NCI-H510A treated with DMSO at 0.1 percent for 48 hours (cell line): ENCODE results near the gene UBE2S.
"Not testable (repeated sequence)": the region's sequence is repeated elsewhere in the genome, so short reads cannot be mapped to it uniquely, and the experiment has no call there.

Source experiments
- DNase-seq: peaks from one replicate; lab custom pipeline; 2025; lab: John Stamatoyannopoulos, UW

The UBE2S gene

DNA sequence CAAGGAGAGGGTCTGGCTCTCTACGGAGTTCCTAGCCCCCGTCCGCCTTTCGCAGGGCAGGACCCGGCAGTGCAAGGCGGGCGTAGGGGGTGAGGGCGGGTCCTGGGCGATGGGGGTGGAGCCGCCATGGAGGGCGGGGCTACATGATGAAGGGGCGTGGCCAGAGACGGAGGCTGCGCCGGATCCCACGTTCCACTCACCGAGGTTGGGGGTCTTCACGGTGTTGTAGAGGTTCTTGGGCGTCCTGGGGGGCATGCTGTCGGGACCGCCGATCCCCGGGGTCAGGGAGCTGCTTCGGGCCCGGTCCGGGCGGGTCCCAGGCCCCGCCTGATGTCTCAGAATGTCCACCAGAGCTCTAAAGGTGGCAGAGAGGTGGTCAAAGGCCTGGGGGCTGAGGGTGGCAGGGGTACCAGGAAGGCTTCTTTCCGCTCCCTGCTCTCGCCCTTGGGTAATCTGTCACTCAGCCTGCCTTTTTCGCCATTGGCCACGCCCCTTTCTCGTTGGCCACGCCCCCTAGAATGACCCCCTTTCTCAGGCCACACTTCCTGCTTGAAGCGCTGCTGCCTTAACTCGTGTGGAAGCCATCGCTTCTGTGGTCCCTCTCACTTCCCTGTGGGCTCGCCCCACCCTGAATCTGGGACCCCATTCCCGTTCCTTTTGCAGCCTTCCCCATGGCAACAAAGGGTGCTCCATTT lies 33.0 kb upstream of the UBE2S start:
- DNase-seq = no peak

DNA sequence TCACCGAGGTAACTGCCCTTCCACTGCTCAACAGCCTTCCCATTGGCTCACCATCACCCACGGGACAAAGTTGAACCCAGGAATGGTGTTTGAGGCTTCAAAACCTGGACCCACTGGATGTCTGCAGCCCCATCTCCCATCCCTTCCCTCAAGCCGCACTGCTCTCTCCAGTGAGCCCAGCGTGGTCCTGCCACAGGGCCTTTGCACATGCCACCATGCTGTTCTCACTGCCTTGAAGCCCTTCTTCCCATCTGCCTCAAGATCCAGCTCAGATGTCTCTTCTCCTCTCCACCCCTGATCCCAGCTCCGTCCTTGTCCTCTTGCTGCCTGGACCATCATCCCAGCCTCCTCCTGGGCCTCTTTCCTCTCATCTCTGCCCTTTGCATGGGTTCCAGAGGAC lies 31.5 kb upstream of the UBE2S start:
- no peak for DNase-seq

DNA sequence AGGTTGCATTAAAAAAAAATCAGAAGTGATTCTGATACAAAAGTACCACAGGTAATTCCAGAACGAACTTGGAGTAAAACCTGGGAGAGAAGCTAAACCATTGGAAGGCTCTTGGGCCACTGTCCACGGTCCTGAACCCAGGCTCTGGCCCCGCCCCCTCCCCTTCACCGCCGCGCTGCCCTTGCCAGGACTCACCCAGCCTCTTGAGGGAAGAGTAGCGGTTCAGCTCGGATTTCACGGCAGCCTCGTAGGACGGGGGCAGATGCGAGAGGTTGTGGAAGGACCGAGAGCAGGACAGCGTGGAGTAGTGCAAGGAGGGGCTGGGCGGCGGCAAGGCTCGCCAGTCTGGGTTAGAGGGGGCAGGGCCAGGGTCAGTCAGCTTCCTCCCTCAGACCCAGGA lies 29.8 kb upstream of the UBE2S start:
- DNase-seq = peak; percentile 43

DNA sequence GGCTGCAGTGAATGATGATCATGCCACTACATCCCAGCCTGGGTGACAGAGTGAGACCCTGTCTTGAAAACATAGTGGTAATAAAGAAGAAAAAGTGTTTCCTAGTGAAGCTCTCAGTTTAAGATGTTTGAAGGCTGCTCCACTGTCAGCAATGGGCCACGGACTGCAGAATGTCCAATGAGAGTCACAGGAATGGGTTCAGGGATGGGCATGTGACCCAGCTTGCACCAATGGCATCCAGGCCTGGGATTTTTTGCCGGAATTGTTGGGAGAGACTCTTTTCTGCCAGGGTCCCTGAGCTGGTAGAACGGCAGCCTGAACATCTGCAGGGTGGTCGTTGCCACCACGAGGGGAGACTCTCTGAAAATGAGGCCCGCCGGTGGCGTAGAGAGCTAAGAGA lies 29.3 kb upstream of the UBE2S start:
- DNase-seq = no peak

DNA sequence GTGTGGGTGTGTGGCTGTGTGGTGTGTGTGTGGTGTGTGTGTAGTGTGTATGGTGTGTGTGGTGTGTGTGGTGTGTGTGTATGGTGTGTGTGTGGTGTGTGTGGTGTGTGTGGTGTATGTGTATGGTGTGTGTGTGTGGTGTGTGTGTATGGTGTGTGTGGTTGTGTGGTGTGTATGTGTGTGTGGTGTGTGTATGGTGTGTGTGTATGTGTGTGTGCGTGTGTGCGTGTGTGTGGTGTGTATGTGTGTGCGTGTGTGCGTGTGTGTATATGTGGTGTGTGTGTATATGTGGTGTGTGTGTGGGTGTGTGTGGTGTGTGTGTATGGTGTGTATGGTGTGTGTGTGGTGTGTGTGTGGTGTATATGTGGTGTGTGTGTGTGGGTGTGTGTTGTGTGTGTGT lies 27.4 kb upstream of the UBE2S start:
- no peak for DNase-seq

DNA sequence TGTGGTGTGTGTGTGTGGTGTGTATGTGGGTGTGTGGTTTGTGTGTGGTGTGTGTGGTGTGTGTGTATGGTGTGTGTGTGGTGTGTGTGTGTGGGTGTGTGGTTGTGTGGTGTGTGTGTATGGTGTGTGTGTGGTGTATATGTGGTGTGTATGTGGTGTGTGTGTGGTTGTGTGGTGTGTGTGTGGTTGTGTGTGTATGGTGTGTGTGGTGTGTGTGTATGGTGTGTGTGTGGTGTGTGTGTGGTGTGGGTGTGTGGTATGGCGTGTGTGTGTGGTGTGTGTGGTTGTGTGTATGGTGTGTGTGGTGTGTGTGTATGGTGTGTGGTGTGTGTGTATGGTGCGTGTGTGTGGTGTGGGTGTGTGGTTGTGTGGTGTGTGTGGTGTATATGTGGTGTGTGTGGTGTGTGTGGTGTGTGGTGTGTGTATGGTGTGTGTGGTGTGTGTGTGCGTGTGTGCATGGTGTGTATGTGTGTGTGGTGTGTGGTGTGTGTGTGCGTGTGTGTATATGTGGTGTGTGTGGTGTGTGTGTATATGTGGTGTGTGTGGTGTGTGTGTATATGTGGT lies 26.9 kb upstream of the UBE2S start:
- DNase-seq = no peak

DNA sequence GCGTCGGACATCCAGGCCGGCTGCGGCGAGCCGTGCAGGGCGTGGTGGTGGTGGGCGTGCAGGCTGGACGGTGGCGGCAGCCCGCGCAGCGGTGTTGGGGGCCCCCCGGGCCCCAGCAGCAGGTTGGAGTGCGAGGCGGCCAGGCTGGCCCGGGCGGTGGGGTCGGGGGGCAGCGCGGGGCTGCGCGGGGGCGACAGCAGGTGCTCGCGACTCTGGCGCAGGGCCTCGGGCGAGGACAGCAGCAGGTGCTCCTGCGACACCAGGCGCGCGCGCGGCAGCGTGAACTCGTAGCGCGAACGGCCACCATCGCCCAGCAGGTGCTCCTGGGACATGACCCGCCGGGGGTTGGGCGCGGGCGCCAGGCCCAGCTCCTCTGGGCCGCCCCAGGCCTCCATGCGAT lies 25.7 kb upstream of the UBE2S start:
- DNase-seq = no peak

DNA sequence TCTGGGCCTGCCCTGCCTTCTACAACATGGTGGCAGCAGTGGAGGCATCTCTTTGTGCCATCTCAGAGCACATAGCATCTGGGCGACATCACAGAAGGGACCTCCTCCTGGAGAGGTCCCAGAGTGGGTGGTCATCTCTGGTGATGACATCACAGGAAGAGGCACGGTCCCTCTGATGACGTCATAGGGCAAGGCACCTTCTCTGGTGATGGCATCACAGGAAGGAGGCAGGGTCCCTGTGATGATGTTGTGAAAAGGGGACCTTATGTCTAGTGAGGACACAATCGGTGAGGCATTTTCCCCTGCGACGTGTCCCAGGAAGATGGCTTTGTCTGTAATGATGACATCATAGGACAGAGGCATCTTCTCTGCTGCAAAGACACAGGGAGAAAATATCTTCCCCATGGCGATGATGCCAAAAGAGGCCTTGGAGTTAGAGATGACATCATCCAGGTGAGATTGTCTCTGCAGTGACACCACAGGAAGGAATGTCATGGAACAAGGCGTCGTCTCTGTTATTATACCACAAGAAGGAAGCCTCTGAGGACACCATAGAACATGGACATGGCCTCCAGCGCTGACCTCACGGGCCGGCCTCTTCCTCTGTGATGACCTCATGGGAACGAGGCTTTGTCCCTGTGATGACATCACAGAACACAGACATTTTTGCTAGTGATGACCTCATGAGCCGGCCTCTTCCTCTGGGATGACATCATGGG lies 24.8 kb upstream of the UBE2S start:
- no peak for DNase-seq

DNA sequence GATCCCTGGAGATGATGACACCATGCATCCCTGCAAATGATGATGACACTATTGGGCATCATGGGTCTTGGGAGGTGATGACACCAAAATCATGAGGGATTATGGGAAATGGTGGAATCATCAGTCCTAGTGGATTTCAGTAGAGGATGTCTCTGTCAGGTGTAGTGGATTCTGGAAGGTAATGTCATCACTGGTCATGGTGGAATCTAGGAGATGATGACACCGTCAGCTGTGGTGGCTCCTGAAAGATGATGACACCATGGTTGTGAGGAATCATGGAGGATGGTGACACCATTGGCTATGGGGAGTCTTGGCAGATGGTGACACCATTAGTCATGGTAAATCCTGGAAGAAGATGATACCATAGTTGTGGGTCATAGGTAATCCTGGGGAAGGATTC lies 23.6 kb upstream of the UBE2S start:
- no peak for DNase-seq

DNA sequence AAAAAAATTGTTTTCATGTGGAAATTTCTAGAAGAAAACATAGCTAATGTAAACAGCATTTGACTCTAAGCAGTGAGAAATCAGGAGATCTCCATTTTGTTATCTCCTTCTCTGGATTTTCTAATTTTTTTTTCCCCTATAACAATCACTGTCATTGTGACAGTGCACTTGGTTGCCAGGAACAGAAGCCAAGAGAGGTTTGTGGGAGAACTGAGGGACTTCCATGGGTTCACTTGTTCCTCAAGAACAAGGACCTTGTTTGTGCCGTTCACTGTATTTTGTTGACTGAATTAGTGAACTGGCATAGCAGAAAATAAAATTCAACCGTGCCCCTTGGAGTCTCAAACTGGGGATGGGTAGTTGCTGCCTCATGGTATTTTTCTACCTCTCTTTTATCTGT lies 18.5 kb upstream of the UBE2S start:
- DNase-seq = no peak

DNA sequence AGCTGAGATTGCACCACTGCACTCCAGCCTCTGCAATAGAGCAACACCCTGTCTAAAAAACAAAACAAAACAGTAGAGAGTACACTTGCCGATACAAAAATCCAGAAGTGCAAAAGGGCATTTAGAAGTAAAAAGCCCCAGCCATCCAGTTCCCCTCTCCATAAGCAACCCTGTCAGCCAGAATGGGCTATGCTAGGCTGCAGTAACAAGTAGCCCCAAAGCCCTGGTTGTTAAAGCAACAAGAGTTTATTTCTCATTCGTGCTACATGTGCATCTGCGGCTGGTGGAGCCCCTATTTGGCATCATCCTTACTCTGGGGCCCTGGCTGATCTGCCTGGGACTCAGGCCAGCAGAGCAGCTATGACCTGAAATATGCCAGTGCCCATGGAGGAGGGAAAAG lies 16.9 kb upstream of the UBE2S start:
- DNase-seq = no peak

DNA sequence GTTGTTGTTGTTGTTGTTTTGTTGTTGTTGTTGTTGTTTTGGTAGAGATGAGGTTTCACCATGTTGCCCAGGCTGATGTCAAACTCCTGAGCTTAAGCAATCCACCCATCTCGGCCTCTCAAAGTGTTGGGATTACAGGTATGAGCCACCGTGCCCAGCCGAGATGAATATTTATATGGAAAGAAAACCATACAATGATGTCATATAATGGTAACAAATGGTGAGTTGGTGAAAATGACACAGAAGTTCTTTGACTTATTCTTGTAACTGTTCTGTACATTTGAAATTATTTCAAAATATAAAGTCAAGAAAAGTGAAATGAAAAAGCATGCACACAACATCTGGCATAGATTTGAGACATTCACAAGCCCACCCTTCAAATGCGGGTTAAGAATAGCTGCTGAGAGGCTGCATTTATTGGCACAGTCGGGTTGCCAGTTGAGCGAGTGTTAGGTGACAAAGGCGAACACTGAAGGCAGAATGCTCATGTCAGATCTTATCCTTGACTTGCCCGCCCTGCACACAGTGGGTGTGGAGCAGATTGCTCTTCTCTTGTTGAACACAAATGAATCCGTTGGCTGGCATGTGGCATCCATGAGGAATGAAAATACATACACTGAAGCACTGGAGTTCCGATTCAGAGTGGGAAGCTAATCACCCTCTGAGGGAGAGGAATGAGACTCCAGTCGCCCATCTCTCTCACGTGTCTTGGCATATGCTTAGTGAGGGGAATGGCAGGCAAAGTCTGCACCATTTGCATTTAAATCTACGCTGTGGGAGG lies 15.8 kb upstream of the UBE2S start:
- no peak for DNase-seq

DNA sequence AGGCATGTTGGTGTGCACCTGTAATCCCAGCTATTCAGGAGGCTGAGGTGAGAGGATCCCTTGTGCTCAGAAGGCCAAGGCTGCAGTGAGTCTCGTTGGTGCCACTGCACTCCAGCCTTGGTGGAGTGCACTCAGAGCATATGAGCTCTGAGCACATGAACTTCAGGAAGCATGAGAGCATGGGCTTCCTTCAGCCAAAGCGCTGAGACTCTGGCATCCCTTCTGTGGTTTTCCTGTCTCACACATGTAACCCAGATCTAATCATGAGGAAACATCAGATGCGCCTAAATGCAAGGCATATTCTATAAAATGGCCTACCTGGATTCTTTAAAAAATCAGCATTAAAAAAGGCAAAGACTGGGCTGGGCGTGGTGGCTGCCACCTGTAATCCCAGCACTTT lies 13.7 kb upstream of the UBE2S start:
- not testable (repeated sequence) for DNase-seq

DNA sequence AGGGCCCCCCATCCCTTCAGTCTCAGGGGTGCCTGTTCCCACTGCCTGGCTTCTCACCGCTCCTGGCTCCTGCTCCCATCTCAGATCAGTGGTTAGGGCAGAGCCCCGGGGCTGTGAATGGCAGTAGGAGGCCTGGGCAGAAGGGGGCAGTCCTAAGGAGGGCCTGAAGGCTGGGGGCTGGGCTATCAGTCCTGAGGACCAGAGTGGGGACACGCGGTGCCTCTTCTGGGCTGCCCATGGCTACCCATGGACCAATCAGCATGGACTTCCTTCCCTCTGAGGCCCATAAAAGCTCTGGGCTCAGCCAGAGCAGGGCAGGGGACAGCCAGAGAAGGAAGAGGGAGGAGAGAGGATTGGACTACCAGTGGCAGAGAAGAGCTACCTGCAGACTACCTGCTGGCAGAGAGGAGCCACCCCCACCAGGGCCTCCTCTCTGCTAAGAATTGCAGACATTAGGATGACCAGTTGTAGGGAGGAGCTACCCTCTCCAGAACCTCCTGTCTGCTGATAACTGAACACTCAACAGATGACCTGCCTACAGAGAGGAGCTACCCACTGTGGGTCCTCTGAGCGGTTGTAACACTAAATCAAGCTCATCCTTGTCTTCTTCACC lies 12.1 kb upstream of the UBE2S start:
- DNase-seq = no peak

DNA sequence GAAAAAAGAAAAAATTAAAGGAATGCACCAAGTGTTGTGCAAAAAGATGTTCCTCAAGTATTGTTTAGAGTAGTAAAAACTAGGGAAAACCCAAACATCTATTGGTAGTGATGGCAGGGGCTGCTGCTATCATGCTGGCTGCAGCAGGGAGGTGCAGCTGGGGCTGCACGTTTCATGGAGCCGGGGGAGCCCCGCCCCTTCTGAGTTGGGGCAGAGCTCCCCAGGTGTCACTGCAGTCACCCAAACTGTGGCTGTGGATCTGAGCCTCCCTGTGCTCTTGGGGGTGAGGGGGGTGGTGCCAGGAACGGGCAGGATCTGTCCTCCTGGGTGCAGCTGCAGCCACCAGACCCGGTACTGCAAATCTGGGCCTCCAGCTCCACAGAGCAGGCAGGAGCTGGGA lies 11.5 kb upstream of the UBE2S start:
- no peak for DNase-seq

DNA sequence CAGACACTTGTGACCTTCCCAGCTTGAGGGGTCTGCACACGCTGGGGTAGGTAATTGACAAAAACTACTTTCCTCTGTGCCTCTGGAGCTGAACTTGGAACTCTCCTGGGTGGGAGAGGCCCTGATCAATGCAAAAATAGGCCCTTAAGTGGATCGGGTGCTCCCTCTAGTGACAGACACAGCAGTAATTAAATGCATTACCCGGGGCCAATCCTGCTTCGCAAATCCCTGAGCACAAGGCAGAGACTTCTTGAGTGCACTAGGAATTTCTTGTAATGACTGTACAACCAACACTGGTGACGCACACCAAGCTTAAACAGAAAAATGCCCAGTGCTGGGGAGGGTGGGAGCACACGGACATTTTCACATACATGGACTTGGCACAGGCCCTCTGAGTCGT lies 10.6 kb upstream of the UBE2S start:
- DNase-seq = peak; percentile 44

DNA sequence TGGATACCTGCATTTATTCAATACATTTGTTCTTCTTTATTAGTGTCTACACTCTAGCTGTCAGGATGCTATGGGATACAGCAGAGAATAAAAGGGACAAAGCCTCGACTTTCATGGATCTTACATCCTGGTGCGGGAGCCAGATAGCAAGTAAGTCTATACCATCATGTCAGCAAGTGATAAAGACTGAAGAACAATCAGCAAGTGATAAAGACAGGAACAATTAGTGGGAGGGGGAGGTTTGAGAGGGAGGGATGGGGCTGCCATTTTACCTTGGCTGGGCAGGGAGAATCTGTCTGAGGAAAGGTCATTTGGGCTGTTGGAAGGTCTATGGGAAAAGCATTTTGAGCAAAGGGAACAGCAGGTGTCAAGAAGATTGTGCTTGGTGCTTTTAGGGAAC lies 2.6 kb upstream of the UBE2S start:
- DNase-seq = no peak

DNA sequence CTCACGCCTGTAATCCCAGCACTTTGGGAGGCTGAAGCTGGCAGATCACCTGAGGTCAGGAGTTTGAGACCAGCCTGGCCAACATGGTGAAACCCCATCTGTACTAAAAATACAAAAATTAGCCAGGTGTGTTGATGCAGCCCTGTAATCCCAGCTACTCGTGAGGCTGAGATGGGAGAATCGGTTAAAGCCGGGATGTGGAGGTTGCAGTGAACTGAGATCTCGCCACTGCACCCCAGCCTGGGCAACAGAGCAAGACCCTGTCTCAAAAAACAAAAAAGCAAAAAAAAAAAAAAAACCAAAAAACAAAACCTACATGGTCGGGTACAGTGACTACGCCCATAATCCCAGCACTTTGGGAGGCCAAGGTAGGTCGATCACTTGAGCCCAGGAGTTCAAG lies 1.6 kb upstream of the UBE2S start:
- not testable (repeated sequence) for DNase-seq

DNA sequence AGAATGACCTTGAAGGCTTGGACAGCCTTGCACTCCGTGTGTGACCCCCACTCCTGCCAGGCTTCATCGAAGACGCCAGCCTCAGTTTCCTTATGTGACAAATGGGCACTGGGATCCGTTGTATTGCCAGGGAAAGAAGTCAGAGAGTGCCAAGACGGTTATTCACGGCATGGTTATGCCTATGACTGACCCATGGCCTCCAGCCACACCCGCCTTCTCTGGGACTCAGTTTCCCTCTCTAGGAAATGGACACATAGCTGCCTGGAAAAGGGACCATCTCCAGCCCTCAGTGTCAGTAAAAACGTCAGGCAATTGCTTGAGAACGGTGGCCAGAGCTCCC lies 915 bp upstream of the UBE2S start:
- DNase-seq = no peak

DNA sequence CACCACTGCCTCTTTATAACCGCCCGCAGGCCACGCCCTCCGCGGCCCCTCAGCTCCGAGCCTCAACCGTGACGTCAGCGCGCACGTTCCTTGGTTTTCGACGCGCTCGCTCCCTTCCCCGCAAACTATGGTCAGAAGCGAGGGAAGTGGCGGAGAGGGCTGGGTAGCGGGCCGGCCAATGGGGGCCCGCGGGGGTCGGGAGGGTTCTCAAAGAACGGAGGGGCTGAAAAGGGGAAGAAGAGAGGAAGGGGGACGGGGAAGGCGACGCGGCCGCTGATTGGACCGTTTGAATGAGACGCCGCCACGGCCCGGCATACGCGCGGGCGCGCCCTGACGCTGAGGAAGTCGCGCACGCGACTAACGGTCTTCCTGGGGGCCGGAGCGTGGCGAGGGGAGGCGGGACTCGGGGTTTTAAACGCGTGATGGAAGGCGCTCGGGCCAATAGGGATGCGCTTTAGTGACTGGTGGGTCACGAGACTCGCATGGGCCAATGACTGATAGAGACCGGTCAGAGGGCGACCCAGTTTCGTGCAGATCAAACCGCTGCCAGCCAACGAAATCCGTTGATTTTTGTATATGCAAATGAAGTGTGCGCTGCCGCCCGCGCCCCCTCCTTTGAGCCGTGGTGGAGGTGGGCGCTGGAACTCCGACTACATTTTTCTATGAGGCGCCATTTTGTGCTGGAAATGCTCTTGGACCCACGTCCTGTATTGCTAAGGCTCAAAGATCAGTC lies 378 bp upstream of the UBE2S start:
- DNase-seq = peak; percentile 98

DNA sequence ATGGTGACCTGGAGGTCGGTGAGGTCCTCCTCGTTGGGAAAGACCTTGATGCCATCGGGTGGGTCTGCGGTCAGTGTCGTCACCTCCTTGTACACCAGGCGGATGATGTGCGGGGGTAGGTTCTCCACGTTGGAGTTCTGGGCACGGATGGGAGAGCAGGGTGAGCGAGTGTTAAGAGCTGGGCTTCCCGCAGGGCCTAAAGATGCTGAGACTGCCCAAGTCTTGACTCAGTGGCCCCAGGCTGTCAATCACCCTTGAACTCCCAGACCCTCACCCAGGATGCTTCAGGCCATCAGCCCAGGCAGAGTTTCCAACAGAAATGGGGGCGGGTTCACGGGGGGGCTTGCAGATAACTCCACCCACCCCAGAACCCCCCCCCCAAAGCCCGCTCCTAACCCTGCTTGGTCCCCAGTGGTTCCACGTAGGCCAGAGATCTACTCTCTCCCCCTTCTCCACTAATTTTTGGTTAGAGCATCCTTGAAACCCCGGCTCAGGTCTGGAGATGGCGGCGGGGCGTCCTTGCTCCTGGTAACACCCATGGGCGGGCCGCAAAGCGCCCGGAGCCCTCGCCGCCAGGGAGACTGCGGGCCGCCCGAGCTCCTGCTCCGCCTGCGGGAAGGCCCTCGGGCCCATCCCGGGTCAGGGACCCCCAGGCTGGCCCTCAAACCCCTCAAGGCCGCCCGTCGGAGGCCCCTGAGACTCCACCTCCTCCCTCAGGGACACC lies 600 bp downstream of the UBE2S start:
- no peak for DNase-seq
